ENCODE measurements around the gene MOV10L1.

DNA sequence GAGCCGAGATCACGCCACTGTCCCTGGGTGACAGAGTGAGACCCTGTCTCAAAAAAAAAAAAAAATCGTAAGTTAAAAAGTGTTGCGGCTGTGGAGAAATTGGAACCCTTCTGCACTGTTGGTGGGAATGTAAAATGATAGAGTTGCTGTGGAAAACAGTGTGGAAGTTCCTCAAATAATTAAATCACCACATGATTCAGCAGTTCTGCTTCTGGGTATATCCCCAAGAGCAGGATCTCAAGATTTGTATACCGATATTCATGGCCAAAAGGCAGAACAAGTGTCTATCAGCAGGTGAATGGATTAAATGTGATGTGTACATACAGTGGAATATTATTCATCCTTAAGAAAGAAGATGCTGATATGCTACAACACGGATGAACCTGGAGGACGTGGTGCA lies 114.8 kb downstream of the MOV10L1 start:
- TF ChIP-seq EP300 (IDR thresholded peaks at IDR 0.05; ENCODE audit: borderline replicate concordance) (no peak), REST (IDR thresholded peaks at IDR 0.05; ENCODE audit: low read depth) (no peak), CEBPB (IDR thresholded peaks at IDR 0.05) (no peak), CREB1 (IDR thresholded peaks at IDR 0.05; ENCODE audit: low read depth) (no peak)
